IMR-90 (cell line): Measurements from ENCODE around the gene KCTD10. TPM values are rescaled to one million over a fixed set of nuclear protein-coding genes. Genes with fewer than 3 reads are reported as not detected.

Experiments
- ATAC-seq: fragments of 200-7000 bp; cut with Tn5 transposase; 2 replicates; pipeline ENCODE4 v1.9.1; 2020; ENCODE audit warnings: low read depth, mild to moderate bottlenecking, moderate library complexity
- BruUV-seq: library from RNA; stranded (reverse); fragments of 400-500 nt; replicated peaks from 2 replicates; lab custom pipeline; 2021; lab: Mats Ljungman, UMichigan
- CTCF ChIA-PET: fragments of 300-600 bp; formaldehyde crosslinking; extraction: SDS; loops from one replicate; lab custom pipeline; 2021; ENCODE audit warnings: antibody characterized with exemption; lab: Yijun Ruan, JAX
- POLR2A ChIA-PET: fragments of 300-600 bp; sonication (Branson Sonifier 250); formaldehyde crosslinking; loops from one replicate; lab custom pipeline; 2022; ENCODE audit warnings: antibody characterized with exemption; ENCODE audit not compliant: unreplicated experiment; lab: Charles Lee
- DNase-seq: peaks from one replicate; pipeline ENCODE4 v3.0.0; 2013
- H2AFZ ChIP-seq: replicated peaks from 2 replicates; pipeline ENCODE3; 2013; ENCODE audit warnings: low read length, mild to moderate bottlenecking; ENCODE audit not compliant: poor library complexity
- H2AK5ac ChIP-seq: 2 replicates; pipeline ENCODE4 v1.6.1; 2013; ENCODE audit warnings: low read depth, low read length, inconsistent platforms
- H2AK9ac ChIP-seq: replicated peaks from 2 replicates; pipeline ENCODE3; 2013; ENCODE audit warnings: mild to moderate bottlenecking, low read depth, low read length, moderate library complexity; ENCODE audit not compliant: poor library complexity
- H2BK120ac ChIP-seq: 2 replicates; pipeline ENCODE4 v1.6.1; 2013; ENCODE audit warnings: low read depth, low read length, inconsistent platforms
- H2BK15ac ChIP-seq: 3 replicates; pipeline ENCODE4 v1.6.1; 2013; ENCODE audit warnings: low read depth, low read length, inconsistent platforms
- H2BK20ac ChIP-seq: 2 replicates; pipeline ENCODE4 v1.6.1; 2013; ENCODE audit warnings: low read depth, mild to moderate bottlenecking, inconsistent platforms, low read length, moderate library complexity
- H2BK5ac ChIP-seq: 2 replicates; pipeline ENCODE4 v1.6.1; 2013; ENCODE audit warnings: mild to moderate bottlenecking, low read depth, low read length, inconsistent platforms; ENCODE audit not compliant: poor library complexity, severe bottlenecking
- H3K14ac ChIP-seq: replicated peaks from 2 replicates; pipeline ENCODE4 v1.6.1; 2013; ENCODE audit warnings: low read depth, low read length, inconsistent platforms
- H3K18ac ChIP-seq: 2 replicates; pipeline ENCODE4 v1.6.1; 2013; ENCODE audit warnings: low read depth, low read length, control low read depth
- H3K23ac ChIP-seq: 2 replicates; pipeline ENCODE4 v1.6.1; 2013; ENCODE audit warnings: low read depth, low read length, inconsistent platforms
- H3K27ac ChIP-seq: 2 replicates; pipeline ENCODE4 v1.5.1; 2013; ENCODE audit warnings: mild to moderate bottlenecking, control low read depth, low read length; ENCODE audit not compliant: insufficient read depth
- H3K27me3 ChIP-seq: 2 replicates; pipeline ENCODE4 v1.6.1; 2013; ENCODE audit warnings: low read length; ENCODE audit not compliant: control insufficient read depth, insufficient read depth
- H3K36me3 ChIP-seq: 2 replicates; pipeline ENCODE4 v1.6.1; 2013; ENCODE audit warnings: low read length, mixed read lengths; ENCODE audit not compliant: control insufficient read depth, insufficient read depth
- H3K4ac ChIP-seq: 2 replicates; pipeline ENCODE4 v1.6.1; 2013; ENCODE audit warnings: low read depth, low read length, inconsistent platforms
- H3K4me1 ChIP-seq: 2 replicates; pipeline ENCODE4 v1.6.1; 2013; ENCODE audit warnings: low read length, mixed read lengths; ENCODE audit not compliant: control insufficient read depth, insufficient read depth
- H3K4me2 ChIP-seq: 2 replicates; pipeline ENCODE4 v1.6.1; 2013; ENCODE audit warnings: low read depth, mild to moderate bottlenecking, control low read depth, low read length, moderate library complexity
- H3K4me3 ChIP-seq: 2 replicates; pipeline ENCODE4 v1.5.1; 2013; ENCODE audit warnings: low read depth, mild to moderate bottlenecking, control low read depth, low read length, moderate library complexity; ENCODE audit not compliant: insufficient read depth
- H3K56ac ChIP-seq: 2 replicates; pipeline ENCODE4 v1.6.1; 2013; ENCODE audit warnings: low read length, inconsistent platforms; ENCODE audit not compliant: insufficient read depth; ENCODE audit errors: extremely low read depth
- H3K79me1 ChIP-seq, 2 experiments: 2 replicates each; pipeline ENCODE4 v1.6.1; 2013; ENCODE audit warnings: low read length in 2 of 2, inconsistent platforms in 1 of 2, low read depth in 1 of 2
- H3K9ac ChIP-seq: 2 replicates; pipeline ENCODE4 v1.6.1; 2013; ENCODE audit warnings: low read depth, low read length, control low read depth
- H3K9me1 ChIP-seq: 2 replicates; pipeline ENCODE4 v1.6.1; 2013; ENCODE audit warnings: low read length, inconsistent platforms; ENCODE audit not compliant: insufficient read depth
- H3K9me3 ChIP-seq: 2 replicates; pipeline ENCODE4 v1.6.1; 2013; ENCODE audit warnings: low read length; ENCODE audit not compliant: control insufficient read depth, insufficient read depth
- H4K20me1 ChIP-seq: 2 replicates; pipeline ENCODE4 v1.6.1; 2013; ENCODE audit warnings: low read length, inconsistent platforms; ENCODE audit not compliant: insufficient read depth
- H4K5ac ChIP-seq: 2 replicates; pipeline ENCODE4 v1.6.1; 2013; ENCODE audit warnings: mild to moderate bottlenecking, low read depth, low read length, control low read depth
- H4K8ac ChIP-seq, 2 experiments: 2 replicates each; pipeline ENCODE4 v1.6.1; 2013; ENCODE audit warnings: low read depth in 2 of 2, low read length in 2 of 2, control low read depth in 1 of 2, inconsistent platforms in 1 of 2
- H4K91ac ChIP-seq: 2 replicates; pipeline ENCODE4 v1.6.1; 2013; ENCODE audit warnings: low read depth, low read length, inconsistent platforms; ENCODE audit not compliant: insufficient read depth
- BHLHE40 ChIP-seq: fragments of 150-350 bp; IDR thresholded peaks from 2 replicates; pipeline ENCODE4 v1.6.1; 2016; ENCODE audit warnings: mild to moderate bottlenecking, low read depth, low read length
- CEBPB ChIP-seq: IDR thresholded peaks from 2 replicates; pipeline ENCODE4 v1.6.1; 2012; ENCODE audit warnings: low read depth, low read length, improper control_type of control experiment
- MAZ ChIP-seq: IDR thresholded peaks from 2 replicates; pipeline ENCODE4 v1.6.1; 2012; ENCODE audit warnings: low read depth, mild to moderate bottlenecking, low read length, improper control_type of control experiment, moderate library complexity, borderline replicate concordance
- MXI1 ChIP-seq: IDR thresholded peaks from 2 replicates; pipeline ENCODE4 v1.6.1; 2012; ENCODE audit warnings: low read depth, mild to moderate bottlenecking, low read length, moderate library complexity, borderline replicate concordance
- POLR2A ChIP-seq: IDR thresholded peaks from 2 replicates; pipeline ENCODE4 v1.6.1; 2012; ENCODE audit warnings: mild to moderate bottlenecking, low read depth, low read length
- RAD21 ChIP-seq: IDR thresholded peaks from 2 replicates; pipeline ENCODE4 v1.6.1; 2012; ENCODE audit warnings: low read length, improper control_type of control experiment
- RCOR1 ChIP-seq: IDR thresholded peaks from 2 replicates; pipeline ENCODE4 v1.6.1; 2012; ENCODE audit warnings: mild to moderate bottlenecking, low read length, improper control_type of control experiment; ENCODE audit not compliant: insufficient replicate concordance
- RFX5 ChIP-seq: IDR thresholded peaks from 2 replicates; pipeline ENCODE4 v1.8.0; 2012; ENCODE audit warnings: low read depth, mild to moderate bottlenecking, low read length, moderate library complexity
- WGBS, 2 experiments: methylation state at CpG; one replicate each; pipeline versions ENCODE4 v1.1.5 to v1.1.7; 2013; ENCODE audit warnings: missing lambda C conversion rate in 2 of 2; ENCODE audit not compliant: insufficient read length in 1 of 2; ENCODE audit errors: extremely low coverage in 2 of 2; 5-methylcytosine and 5-hydroxymethylcytosine counted together
- dilution Hi-C: fragments of 300-500 bp; cut with HindIII; formaldehyde crosslinking; loops from one replicate; pipeline ENCODE4 v1.14.3; 2018; ENCODE audit warnings: low sequenced_read_pairs; ENCODE audit not compliant: unreplicated experiment
- in situ Hi-C: fragments of 300-500 bp; cut with MboI; formaldehyde crosslinking; loops from 3 replicates; pipeline ENCODE4 v1.14.3; 2019; ENCODE audit warnings: low sequenced_read_pairs, inconsistent platforms, mixed read lengths
- intact Hi-C: fragments of 100-400 bp; cut with micrococcal nuclease; formaldehyde crosslinking; loops from 2 replicates; pipeline ENCODE4 v1.10.0; 2022
- polyA plus RNA-seq, 3 experiments: library from polyadenylated mRNA; depleted of rRNA; stranded (reverse); fragments of >200 nt; gene quantifications; 2 replicates each; pipeline ENCODE4 v1.2.3, GENCODE V29; 2012; ENCODE audit warnings: low replicate concordance in 1 of 3
- total RNA-seq: library from RNA; depleted of rRNA; stranded (reverse); fragments of >200 nt; gene quantifications from 2 replicates; pipeline ENCODE4 v1.2.3, GENCODE V29; 2012
- TF ChIP-seq, protein P1 (sequence below): fragments of 150-350 bp; IDR thresholded peaks from 2 replicates; pipeline ENCODE4 v1.6.1; 2017; ENCODE audit warnings: mild to moderate bottlenecking, antibody characterized with exemption, low read length, low read depth
- TF ChIP-seq, protein P2 (sequence below): conservative IDR thresholded peaks from 2 replicates; pipeline ENCODE4 v1.5.1; 2012; ENCODE audit warnings: mild to moderate bottlenecking, low read depth, low read length, improper control_type of control experiment
- TF ChIP-seq, protein P3 (sequence below): fragments of 150-350 bp; IDR thresholded peaks from 2 replicates; pipeline ENCODE4 v1.6.1; 2016; ENCODE audit warnings: low read depth, mild to moderate bottlenecking, low read length, moderate library complexity, borderline replicate concordance

KCTD10 gene
- total and polyA plus RNA-seq, 2 of the 4 experiments (the other 2 are of a cell fraction) = 72.1 to 88.4 TPM

- Histone ChIP-seq H2BK15ac (no peak overlapping the region), H3K36me3 (peaks cover 56% of the 10 kb centered on the region), H4K8ac (no peak overlapping the region), H2BK20ac (no peak overlapping the region), H4K20me1 (no peaks in the 10 kb centered on the region), H3K27me3 (no peaks in the 10 kb centered on the region), H3K4me2 (no peak overlapping the region), H3K4me3 (no peak overlapping the region), H4K5ac (no peak overlapping the region), H3K79me1 (no peaks in the 10 kb centered on the region), H2BK5ac (no peak overlapping the region), H3K56ac (no peak overlapping the region), H3K9ac (no peak overlapping the region), H3K4me1 (peaks cover 2% of the 10 kb centered on the region; the same call in 1 of the 2 replicates), H3K14ac (no peak overlapping the region), H3K9me3 (no peaks in the 10 kb centered on the region), H3K27ac (no peak overlapping the region), H4K91ac (no peak overlapping the region), H3K4ac (no peak overlapping the region), H3K18ac (no peak overlapping the region), H2BK120ac (no peak overlapping the region), H3K23ac (no peak overlapping the region), H3K9me1 (no peaks in the 10 kb centered on the region), H2AK5ac (no peak overlapping the region), H2AK9ac (no peak overlapping the region), H2AFZ (no peak overlapping the region)
- TF ChIP-seq, protein P1, sequence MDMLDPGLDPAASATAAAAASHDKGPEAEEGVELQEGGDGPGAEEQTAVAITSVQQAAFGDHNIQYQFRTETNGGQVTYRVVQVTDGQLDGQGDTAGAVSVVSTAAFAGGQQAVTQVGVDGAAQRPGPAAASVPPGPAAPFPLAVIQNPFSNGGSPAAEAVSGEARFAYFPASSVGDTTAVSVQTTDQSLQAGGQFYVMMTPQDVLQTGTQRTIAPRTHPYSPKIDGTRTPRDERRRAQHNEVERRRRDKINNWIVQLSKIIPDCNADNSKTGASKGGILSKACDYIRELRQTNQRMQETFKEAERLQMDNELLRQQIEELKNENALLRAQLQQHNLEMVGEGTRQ = no peak
- no peak for TF ChIP-seq BHLHE40
- TF ChIP-seq MAZ = no peak
- TF ChIP-seq CEBPB = no peak
- no peak for TF ChIP-seq RCOR1
- TF ChIP-seq, protein P2, sequence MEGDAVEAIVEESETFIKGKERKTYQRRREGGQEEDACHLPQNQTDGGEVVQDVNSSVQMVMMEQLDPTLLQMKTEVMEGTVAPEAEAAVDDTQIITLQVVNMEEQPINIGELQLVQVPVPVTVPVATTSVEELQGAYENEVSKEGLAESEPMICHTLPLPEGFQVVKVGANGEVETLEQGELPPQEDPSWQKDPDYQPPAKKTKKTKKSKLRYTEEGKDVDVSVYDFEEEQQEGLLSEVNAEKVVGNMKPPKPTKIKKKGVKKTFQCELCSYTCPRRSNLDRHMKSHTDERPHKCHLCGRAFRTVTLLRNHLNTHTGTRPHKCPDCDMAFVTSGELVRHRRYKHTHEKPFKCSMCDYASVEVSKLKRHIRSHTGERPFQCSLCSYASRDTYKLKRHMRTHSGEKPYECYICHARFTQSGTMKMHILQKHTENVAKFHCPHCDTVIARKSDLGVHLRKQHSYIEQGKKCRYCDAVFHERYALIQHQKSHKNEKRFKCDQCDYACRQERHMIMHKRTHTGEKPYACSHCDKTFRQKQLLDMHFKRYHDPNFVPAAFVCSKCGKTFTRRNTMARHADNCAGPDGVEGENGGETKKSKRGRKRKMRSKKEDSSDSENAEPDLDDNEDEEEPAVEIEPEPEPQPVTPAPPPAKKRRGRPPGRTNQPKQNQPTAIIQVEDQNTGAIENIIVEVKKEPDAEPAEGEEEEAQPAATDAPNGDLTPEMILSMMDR = no peak
- no peak for TF ChIP-seq RAD21
- no peak for TF ChIP-seq POLR2A
- no peak for TF ChIP-seq RFX5
- no peak for TF ChIP-seq MXI1
- TF ChIP-seq, protein P3, sequence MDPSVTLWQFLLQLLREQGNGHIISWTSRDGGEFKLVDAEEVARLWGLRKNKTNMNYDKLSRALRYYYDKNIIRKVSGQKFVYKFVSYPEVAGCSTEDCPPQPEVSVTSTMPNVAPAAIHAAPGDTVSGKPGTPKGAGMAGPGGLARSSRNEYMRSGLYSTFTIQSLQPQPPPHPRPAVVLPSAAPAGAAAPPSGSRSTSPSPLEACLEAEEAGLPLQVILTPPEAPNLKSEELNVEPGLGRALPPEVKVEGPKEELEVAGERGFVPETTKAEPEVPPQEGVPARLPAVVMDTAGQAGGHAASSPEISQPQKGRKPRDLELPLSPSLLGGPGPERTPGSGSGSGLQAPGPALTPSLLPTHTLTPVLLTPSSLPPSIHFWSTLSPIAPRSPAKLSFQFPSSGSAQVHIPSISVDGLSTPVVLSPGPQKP = no peak
- ChIA-PET CTCF (interaction anchor here (0.8 kb wide), 1 partner anchor 63 kb away, joined by 3 read pairs; no protein-coding TSS in a partner anchor), POLR2A (no interaction called here)
- no TSS peak for BruUV-seq
- dilution Hi-C loops = no loop called here
- WGBS, 2 experiments = no CpG with 5 or more reads among the region's 4 CpGs
- intact Hi-C loops = no loop called here
- in situ Hi-C loops = no loop called here
- no peak for ATAC-seq
- DNase-seq = no peak
Measured at GRCh38 chr12:109491671-109492070, 14.6 kb upstream of the KCTD10 start.
